GM18508 (cell line): ENCODE measurements around the gene SMS.

ENCODE experiments used
- ATAC-seq: cut with Tn5 transposase; IDR thresholded peaks from one replicate; pipeline ENCODE4 v1.9.1; 2021; ENCODE audit warnings: moderate number of reproducible peaks; ENCODE audit not compliant: insufficient read depth, unreplicated experiment

The SMS gene

GRCh38 chrX:21940356-21940829, at the start of gene SMS:
SMS (plus strand) TSS chrX:21940709; CDS start chrX:21940825, 116 bp downstream.
- peak; percentile 33 for ATAC-seq

- no peak for ATAC-seq
Observed at GRCh38 chrX:21905313-21905712, 35.2 kb upstream of the SMS start.

GRCh38 chrX:21905953-21906352, 34.6 kb upstream of the SMS start:
- ATAC-seq = no peak

- ATAC-seq = no peak
Observed at GRCh38 chrX:21907260-21907659, 33.2 kb upstream of the SMS start.

GRCh38 chrX:21911481-21911880, 29.0 kb upstream of the SMS start:
- ATAC-seq = no peak

GRCh38 chrX:21912220-21912619, 28.3 kb upstream of the SMS start:
- no peak for ATAC-seq

- ATAC-seq = no peak
Observed at GRCh38 chrX:21912989-21913388, 27.5 kb upstream of the SMS start.

GRCh38 chrX:21926116-21926515, 14.4 kb upstream of the SMS start:
- no peak for ATAC-seq

GRCh38 chrX:21926527-21927278, 13.8 kb upstream of the SMS start:
- ATAC-seq = no peak

GRCh38 chrX:21929209-21929608, 11.3 kb upstream of the SMS start:
- ATAC-seq = no peak

- ATAC-seq = no peak
Observed at GRCh38 chrX:21930986-21931385, 9.5 kb upstream of the SMS start.

GRCh38 chrX:21932292-21933002, 8.1 kb upstream of the SMS start:
- no peak for ATAC-seq

- no peak for ATAC-seq
Observed at GRCh38 chrX:21933077-21933476, 7.4 kb upstream of the SMS start.

GRCh38 chrX:21934414-21934813, 6.1 kb upstream of the SMS start:
- ATAC-seq = no peak

GRCh38 chrX:21939906-21940305, 603 bp upstream of the SMS start:
- ATAC-seq = no peak

- ATAC-seq = no peak
Observed at GRCh38 chrX:21943460-21944135, 3.1 kb downstream of the SMS start.

- no peak for ATAC-seq
Observed at GRCh38 chrX:21944136-21944615, 3.7 kb downstream of the SMS start.

GRCh38 chrX:21946925-21947641, 6.6 kb downstream of the SMS start:
- no peak for ATAC-seq

GRCh38 chrX:21947671-21948070, 7.2 kb downstream of the SMS start:
- ATAC-seq = no peak

GRCh38 chrX:21948897-21949578, 8.5 kb downstream of the SMS start:
- ATAC-seq = no peak
